Body of pancreas (tissue), 4 donors: ENCODE data around the gene ZNF43. TPM values are rescaled to one million over a fixed set of nuclear protein-coding genes. Genes with fewer than 3 reads are reported as not detected.

Experiments used
- ATAC-seq: fragments of 150-250 bp; one replicate; pipeline ENCODE4 v1.9.1; 2016
- DNase-seq, 4 donors: peaks; one replicate each; pipeline ENCODE4 v3.0.0-alpha.2; 2019
- H3K27ac ChIP-seq, 4 donors: fragments of 200-600 bp; sonication (generic); 1 replicate in 3 of 4; 2 replicates in 1 of 4; pipeline versions ENCODE4 v1.5.1 to v1.6.1; 2016 to 2019; ENCODE audit warnings: mild to moderate bottlenecking in 1 of 4, mixed read lengths in 1 of 4, moderate library complexity in 1 of 4
- H3K27me3 ChIP-seq, 2 donors: fragments of 200-600 bp; sonication (generic); one replicate each; pipeline ENCODE4 v1.6.0; 2016; ENCODE audit warnings: mild to moderate bottlenecking in 1 of 2
- H3K36me3 ChIP-seq, 2 donors: fragments of 200-600 bp; sonication (generic); replicated peaks in 1 of 2; 2 replicates each; pipeline ENCODE4 v1.5.1; 2016; ENCODE audit warnings: low read depth in 2 of 2; ENCODE audit not compliant: insufficient read depth in 1 of 2
- H3K4me1 ChIP-seq: fragments of 200-600 bp; sonication (generic); one replicate; pipeline ENCODE4 v1.6.0; 2016
- H3K4me3 ChIP-seq, 2 donors: fragments of 200-600 bp; sonication (generic); 1 replicate in 1 of 2; 2 replicates in 1 of 2; pipeline ENCODE4 v1.5.1; 2016 to 2019
- H3K9me3 ChIP-seq, 3 donors: fragments of 200-600 bp; sonication (generic); 1 replicate in 2 of 3; 2 replicates in 1 of 3; pipeline ENCODE4 v1.5.1; 2016
- CTCF ChIP-seq, 7 experiments: fragments of 450-650 bp in 4 of 7; fragments of 200-600 bp in 3 of 7; sonication (generic) in 3 of 7; IDR thresholded peaks; one replicate each; pipeline ENCODE4 v1.5.1; 2016 to 2019; ENCODE audit warnings: antibody characterized with exemption in 7 of 7
- POLR2A ChIP-seq, 3 donors: fragments of 450-650 bp; IDR thresholded peaks; one replicate each; pipeline ENCODE4 v1.6.1; 2016; ENCODE audit warnings: antibody characterized with exemption in 3 of 3, mild to moderate bottlenecking in 2 of 3
- WGBS, 2 donors: methylation state at CpG; one replicate each; pipeline ENCODE4 v1.1.5; 2017; 5-methylcytosine and 5-hydroxymethylcytosine counted together
- intact Hi-C: fragments of 100-400 bp; cut with DNase I; formaldehyde crosslinking; loops from one replicate; pipeline ENCODE4 v1.15.1; 2023
- total RNA-seq, 2 donors: library from RNA; depleted of rRNA; stranded (reverse); fragments of >200 nt; gene quantifications; one replicate each; pipeline ENCODE4 v1.1.0, GENCODE V29; 2016

ZNF43 gene
- total RNA-seq, 2 donors from 2014 or later: 8.6 to 9.6 TPM

DNA sequence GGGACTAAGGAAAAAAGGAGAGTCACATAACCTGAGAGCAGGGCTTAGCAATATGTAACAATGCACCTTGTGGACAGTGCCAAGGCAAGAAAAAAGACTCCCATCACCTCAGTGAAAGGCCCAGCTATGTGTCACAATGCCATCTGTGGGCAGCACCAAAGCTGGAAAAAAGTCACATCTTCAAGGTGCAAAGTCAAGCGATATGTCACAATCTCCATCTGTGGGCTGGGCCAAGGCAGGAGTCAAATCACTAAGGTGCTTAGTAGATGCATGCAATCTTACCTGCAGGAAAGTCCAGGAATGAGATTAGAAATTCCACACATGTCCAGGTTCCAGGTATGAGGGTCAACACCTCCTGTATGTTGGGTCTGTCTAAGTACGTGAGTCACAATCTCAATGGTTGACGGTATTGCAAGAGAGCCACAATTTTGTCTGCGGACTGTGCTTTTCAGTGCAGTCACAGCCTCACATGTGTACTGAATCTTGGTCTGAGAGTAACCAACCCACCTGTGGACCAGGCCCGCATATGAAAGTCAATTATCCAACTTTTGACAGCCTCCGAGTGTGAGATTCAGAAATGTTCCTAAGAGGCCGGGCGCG lies 14.8 kb upstream of the ZNF43 start:
- Histone ChIP-seq H3K4me3 (no peak overlapping the region), H3K27me3 (no peaks in the 10 kb centered on the region), H3K4me1 (peaks cover 10% of the 10 kb centered on the region), H3K27ac (no peak overlapping the region), H3K9me3 (no peaks in the 10 kb centered on the region), H3K36me3 (no peaks in the 10 kb centered on the region)
- 52 to 56% methylated on average over 8 to 9 of the region's 9 CpGs for WGBS, 2 donors
- DNase-seq (no peak), ATAC-seq (no peak)
- TF ChIP-seq POLR2A (IDR thresholded peaks at IDR 0.05) (no peak), CTCF (IDR thresholded peaks at IDR 0.05) (no peak)
- intact Hi-C loops: no loop called here

DNA sequence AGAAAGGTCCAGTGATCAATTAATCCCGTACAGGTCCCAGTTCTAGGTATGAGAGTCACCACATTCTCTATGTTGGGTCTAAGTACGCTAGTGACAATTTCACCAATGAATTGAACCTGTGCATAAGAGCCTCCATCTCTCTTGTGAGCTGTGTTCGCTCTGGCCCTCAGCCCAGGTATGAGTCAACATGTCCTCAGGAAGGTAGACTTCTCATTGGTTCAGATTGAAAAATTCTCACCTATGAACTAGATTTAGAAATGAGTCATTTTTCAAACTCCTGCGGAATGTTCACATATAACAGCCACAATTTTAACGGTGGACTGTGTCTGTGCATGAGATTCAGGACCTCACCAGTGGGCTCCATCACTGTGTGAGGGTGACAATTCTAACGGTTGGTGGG lies 12.7 kb upstream of the ZNF43 start:
- TF ChIP-seq CTCF (IDR thresholded peaks at IDR 0.05) (no peak), POLR2A (IDR thresholded peaks at IDR 0.05) (no peak)
- DNase-seq (peak in 1 of 4 donors; percentile 23), ATAC-seq (no peak)
- WGBS, 2 donors: 80 to 88% methylated on average over 6 of the region's 6 CpGs
- no peaks in the 10 kb centered on the region for H3K27me3 ChIP-seq
- H3K4me1 ChIP-seq: peaks cover 10% of the 10 kb centered on the region
- peaks cover 0 to 2% of the 10 kb centered on the region in 2 donors for H3K36me3 ChIP-seq
- no peak overlapping the region for H3K27ac ChIP-seq
- no peaks in the 10 kb centered on the region for H3K9me3 ChIP-seq
- intact Hi-C loops: no loop called here
- no peak overlapping the region for H3K4me3 ChIP-seq

DNA sequence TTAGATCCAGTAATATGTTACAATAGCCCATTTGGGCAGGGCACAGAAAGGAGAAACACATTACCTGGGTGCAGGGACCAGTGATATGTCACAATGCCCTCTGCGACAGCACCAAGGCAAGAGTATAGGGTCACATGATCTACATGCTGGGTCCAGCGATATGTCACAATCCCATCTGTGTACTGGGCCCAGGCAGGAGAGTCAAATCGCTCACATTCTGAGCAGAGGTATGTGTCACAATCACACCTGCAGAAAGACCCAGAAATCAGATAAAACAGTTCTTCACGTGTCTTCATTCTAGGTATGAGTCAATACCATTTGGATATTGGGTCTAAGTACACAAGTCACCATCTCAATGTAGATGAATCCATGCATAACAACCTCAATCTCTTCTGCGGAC lies 7.1 kb upstream of the ZNF43 start:
- TF ChIP-seq CTCF (IDR thresholded peaks at IDR 0.05) (no peak), POLR2A (IDR thresholded peaks at IDR 0.05) (no peak)
- H3K27me3 ChIP-seq: no peaks in the 10 kb centered on the region
- no peaks in the 10 kb centered on the region for H3K4me1 ChIP-seq
- no peak for DNase-seq
- WGBS, 2 donors: 89 to 96% methylated on average over 5 of the region's 5 CpGs
- ATAC-seq: no peak
- H3K4me3 ChIP-seq: no peak overlapping the region
- H3K36me3 ChIP-seq: peaks cover 0 to 7% of the 10 kb centered on the region in 2 donors
- H3K27ac ChIP-seq: no peak overlapping the region
- H3K9me3 ChIP-seq: no peaks in the 10 kb centered on the region
- intact Hi-C loops: no loop called here

- DNase-seq (no peak), ATAC-seq (no peak)
- H3K27ac ChIP-seq: no peak overlapping the region
- H3K4me3 ChIP-seq: no peak overlapping the region
- intact Hi-C loops: no loop called here
- H3K36me3 ChIP-seq: peaks cover 0 to 7% of the 10 kb centered on the region in 2 donors
- 47 to 88% methylated on average over 1 of the region's 1 CpG for WGBS, 2 donors
- H3K27me3 ChIP-seq: no peaks in the 10 kb centered on the region
- H3K4me1 ChIP-seq: peaks cover 2% of the 10 kb centered on the region
- no peaks in the 10 kb centered on the region for H3K9me3 ChIP-seq
- TF ChIP-seq CTCF (IDR thresholded peaks at IDR 0.05) (no peak), POLR2A (IDR thresholded peaks at IDR 0.05) (no peak)
These were observed 5.6 kb upstream of the ZNF43 start for GRCh38 chr19:21841488-21842097.

GRCh38 chr19:21841081-21841480 lies 5.1 kb upstream of the ZNF43 start:
- intact Hi-C loops: no loop called here
- WGBS, 2 donors: 95 to 100% methylated on average over 5 of the region's 5 CpGs
- DNase-seq (no peak), ATAC-seq (no peak)
- no peak overlapping the region for H3K4me3 ChIP-seq
- no peaks in the 10 kb centered on the region for H3K27me3 ChIP-seq
- no peak overlapping the region for H3K27ac ChIP-seq
- peaks cover 0 to 7% of the 10 kb centered on the region in 2 donors for H3K36me3 ChIP-seq
- peaks cover 7% of the 10 kb centered on the region for H3K4me1 ChIP-seq
- no peaks in the 10 kb centered on the region for H3K9me3 ChIP-seq
- no peak for TF ChIP-seq CTCF (IDR thresholded peaks at IDR 0.05)
- TF ChIP-seq POLR2A (IDR thresholded peaks at IDR 0.05): no peak
